H7 (cell line): ENCODE results near the gene ZC3H4. TPM values are rescaled to one million over a fixed set of nuclear protein-coding genes. Genes with fewer than 3 reads are reported as not detected.

Experiments
- DNase-seq: peaks from one replicate; pipeline ENCODE4 v3.0.0; 2012
- H3K27me3 ChIP-seq: 2 replicates; pipeline ENCODE4 v1.6.0; 2011; ENCODE audit warnings: mild to moderate bottlenecking, low read length; ENCODE audit not compliant: control insufficient read depth, insufficient read depth
- H3K36me3 ChIP-seq: replicated peaks from 2 replicates; pipeline ENCODE4 v1.5.1; 2011; ENCODE audit warnings: low read length; ENCODE audit not compliant: control insufficient read depth, insufficient read depth
- H3K4me3 ChIP-seq: 2 replicates; pipeline ENCODE4 v1.5.1; 2011; ENCODE audit warnings: low read depth, mild to moderate bottlenecking, control low read depth, low read length, moderate library complexity; ENCODE audit not compliant: insufficient read depth
- total RNA-seq: library from RNA; depleted of rRNA; stranded (reverse); fragments of >200 nt; shearing (Covaris generic); gene quantifications from 2 replicates; pipeline ENCODE4 v1.2.3, GENCODE V29; 2014; rRNA removed

Gene ZC3H4
- total RNA-seq, 1 experiment from 2014 or later = 13.4 TPM

- Histone ChIP-seq H3K36me3 (no peaks in the 10 kb centered on the region), H3K27me3 (peaks cover 53% of the 10 kb centered on the region), H3K4me3 (no peak overlapping the region)
- DNase-seq = no peak
Measured at GRCh38 chr19:47024502-47024901, 89.1 kb downstream of the ZC3H4 start.

DNA sequence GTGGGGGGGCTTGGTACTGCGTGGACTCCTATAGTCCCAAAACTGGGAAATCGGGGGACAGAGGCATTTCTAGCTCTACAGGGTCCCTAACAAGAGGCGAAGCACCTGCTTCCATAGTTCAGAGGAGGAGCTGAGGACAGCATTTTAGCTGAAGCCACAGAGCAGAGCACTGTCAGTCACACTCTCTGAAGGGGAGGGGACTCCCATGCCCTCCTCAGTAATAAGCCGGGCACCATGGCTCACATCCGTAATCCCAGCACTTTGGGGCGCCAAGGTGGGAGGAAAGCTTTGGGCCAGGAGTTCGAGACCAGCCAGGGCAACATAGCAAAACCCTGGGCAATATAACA is 90.2 kb downstream of the ZC3H4 start:
- no peak for DNase-seq
- 0 out of 2 replicates have a peak overlapping the region, but pooled peaks have one; percentile 5 for H3K4me3 ChIP-seq
- H3K27me3 ChIP-seq = peaks cover 60% of the 10 kb centered on the region
- no peaks in the 10 kb centered on the region for H3K36me3 ChIP-seq

DNA sequence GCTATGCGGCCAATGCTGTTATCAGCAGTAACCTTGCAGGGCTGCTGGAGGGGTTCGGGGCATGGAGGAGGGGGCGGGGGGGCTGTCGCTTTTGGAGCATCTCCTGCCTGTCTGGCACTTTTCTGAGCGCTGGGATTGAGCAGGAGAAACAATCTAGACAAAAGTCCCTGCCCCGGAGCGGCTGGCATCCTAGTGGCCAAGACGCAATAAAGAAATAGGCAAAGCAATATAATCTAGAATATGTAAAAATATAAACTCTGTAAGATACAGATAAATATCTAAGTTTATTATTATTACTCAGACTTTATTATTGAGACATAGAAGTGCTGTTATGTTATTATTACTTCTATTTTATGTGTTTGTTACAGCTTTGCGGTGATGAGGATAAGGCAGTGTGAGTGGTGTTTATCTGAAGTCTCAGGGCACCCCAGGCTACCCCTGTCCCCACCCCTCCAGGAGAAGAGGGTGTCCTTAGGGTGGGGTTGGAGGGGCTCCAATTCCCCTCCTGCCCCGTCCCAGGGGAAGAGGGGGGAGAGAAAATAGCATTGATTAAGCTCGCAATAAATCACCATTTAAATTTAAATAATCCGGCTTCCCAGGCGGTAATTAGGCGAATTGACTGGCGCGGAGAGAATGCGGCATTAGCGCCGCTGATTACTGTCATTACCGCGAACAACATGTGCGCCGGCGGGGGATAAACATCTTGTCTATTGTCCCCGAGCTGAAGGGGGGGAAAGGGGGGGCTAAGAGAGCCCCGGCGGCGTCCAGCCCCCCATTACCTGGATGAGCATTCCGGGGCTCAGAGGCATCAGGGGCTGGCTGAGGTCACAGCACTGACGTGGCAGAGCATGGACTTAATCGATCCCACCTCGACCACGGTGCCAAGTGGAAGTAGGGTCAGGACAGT is 90.8 kb downstream of the ZC3H4 start:
- no peaks in the 10 kb centered on the region for H3K36me3 ChIP-seq
- peaks cover 59% of the 10 kb centered on the region for H3K27me3 ChIP-seq
- no peak for DNase-seq
- H3K4me3 ChIP-seq = 0 out of 2 replicates have a peak overlapping the region, but pooled peaks have one; percentile 5

DNA sequence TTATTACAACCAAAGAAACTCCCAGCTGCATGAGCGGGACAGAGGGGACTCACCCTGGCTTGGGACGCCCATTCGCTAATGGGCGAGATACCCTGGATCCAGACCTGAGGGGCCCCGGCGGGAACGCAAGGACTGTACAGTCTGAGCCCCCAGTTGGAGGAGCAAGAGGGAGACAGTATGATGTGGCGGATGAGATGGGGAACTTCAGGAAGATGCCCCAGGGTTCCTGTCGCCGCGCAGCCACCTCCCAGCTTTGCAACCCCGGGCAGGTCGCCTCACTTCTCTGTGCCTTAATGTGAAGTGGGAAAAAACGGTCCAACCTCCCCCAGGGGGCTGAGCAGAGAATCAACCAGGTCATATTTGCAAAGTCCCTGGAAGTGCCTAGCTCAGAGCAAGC is 91.4 kb downstream of the ZC3H4 start:
- H3K4me3 ChIP-seq = no peak overlapping the region; the same call in 1 of the 2 replicates
- H3K36me3 ChIP-seq = no peaks in the 10 kb centered on the region
- no peak for DNase-seq
- H3K27me3 ChIP-seq = peaks cover 55% of the 10 kb centered on the region

GRCh38 chr19:47021536-47022139 is 91.9 kb downstream of the ZC3H4 start:
- peak; percentile 87 for DNase-seq
- Histone ChIP-seq H3K4me3 (peak overlapping the region; percentile 34; the same call in 1 of the 2 replicates), H3K36me3 (no peaks in the 10 kb centered on the region), H3K27me3 (peaks cover 54% of the 10 kb centered on the region)

GRCh38 chr19:47020992-47021496 is 92.5 kb downstream of the ZC3H4 start:
- peaks cover 54% of the 10 kb centered on the region for H3K27me3 ChIP-seq
- peak; percentile 83 for DNase-seq
- H3K4me3 ChIP-seq = peak overlapping the region; percentile 34
- H3K36me3 ChIP-seq = no peaks in the 10 kb centered on the region

DNA sequence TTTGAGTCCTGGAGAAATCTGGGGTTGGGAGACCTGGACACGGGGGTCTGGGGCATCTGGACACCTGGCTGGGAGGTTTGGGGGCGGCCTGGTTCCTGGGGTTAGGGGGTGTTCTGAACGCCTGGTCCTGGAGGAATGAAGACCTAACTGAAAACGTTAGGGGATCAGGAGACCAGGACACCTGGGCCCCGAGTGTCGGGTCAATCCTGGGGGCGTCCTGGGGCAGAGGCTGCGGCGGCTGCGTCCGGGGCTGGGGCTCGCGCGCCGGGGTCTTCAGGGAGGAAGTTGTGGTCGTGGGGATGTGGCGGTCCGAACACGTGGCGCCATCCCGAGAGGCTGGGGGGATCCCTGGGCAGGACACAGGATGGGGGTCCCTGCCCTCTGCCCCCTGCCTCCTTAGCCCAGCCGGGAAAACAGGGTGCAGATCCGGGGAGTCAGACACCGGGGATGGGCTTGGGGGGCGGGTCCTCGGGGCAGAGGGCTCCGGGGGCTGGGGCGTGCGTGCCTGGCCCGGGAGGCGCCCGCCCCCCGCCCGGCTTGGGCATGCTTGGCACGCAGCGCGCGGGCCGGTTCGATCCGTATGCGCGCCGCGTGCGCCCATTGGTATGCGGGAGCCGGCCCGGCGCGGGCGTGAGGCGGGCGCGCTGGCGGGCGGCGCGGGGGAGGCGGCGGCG is 93.3 kb downstream of the ZC3H4 start:
- no peaks in the 10 kb centered on the region for H3K36me3 ChIP-seq
- peak; percentile 88 for DNase-seq
- peak overlapping the region; percentile 35 for H3K4me3 ChIP-seq
- H3K27me3 ChIP-seq = peaks cover 54% of the 10 kb centered on the region

GRCh38 chr19:47019431-47020041 is 94.0 kb downstream of the ZC3H4 start, which contains the start of gene NPAS1:
Gene NPAS1 (plus strand): TSS chr19:47019837. CDS start chr19:47021048, 1,211 bp downstream.
- no peaks in the 10 kb centered on the region for H3K36me3 ChIP-seq
- peaks cover 54% of the 10 kb centered on the region for H3K27me3 ChIP-seq
- peak; percentile 93 for DNase-seq
- H3K4me3 ChIP-seq = peak within 1 kb of the TSS; percentile 48

DNA sequence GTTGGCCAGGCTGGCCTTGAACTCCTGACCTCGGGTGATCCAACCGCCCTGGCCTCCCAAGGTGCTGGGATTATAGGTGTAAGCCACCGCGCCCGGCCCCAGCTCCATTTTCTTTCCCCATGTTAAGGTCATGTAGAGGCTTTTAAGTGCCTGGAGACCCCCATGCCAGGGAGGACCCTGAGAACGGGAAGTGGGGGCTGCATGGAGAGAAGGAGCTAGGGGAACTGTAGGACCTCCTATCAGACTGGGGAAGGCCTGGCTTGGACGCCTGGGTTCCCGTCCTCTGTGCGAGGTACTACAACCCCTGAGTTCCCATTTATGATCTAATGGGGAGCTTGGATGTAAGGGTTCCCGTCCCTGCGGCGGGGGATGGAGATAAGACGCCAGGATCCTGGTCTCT is 94.7 kb downstream of the ZC3H4 start:
- no peak for DNase-seq
- Histone ChIP-seq H3K27me3 (peaks cover 51% of the 10 kb centered on the region), H3K36me3 (no peaks in the 10 kb centered on the region), H3K4me3 (no peak overlapping the region; the same call in 1 of the 2 replicates)

Other genes starting within 250 kb of the ZC3H4 start
- gene NPAS1, start 93.9 kb downstream of the ZC3H4 start, total RNA-seq = 3.2 and 6.1 TPM in 2 replicates
- gene TMEM160, start 65.2 kb downstream of the ZC3H4 start, total RNA-seq = 127 and 173 TPM in 2 replicates
- gene SAE1, start 17.1 kb upstream of the ZC3H4 start, total RNA-seq = 271 and 298 TPM in 2 replicates
- 13.4 and 20.7 TPM in 2 replicates for gene BBC3, start 117.4 kb upstream of the ZC3H4 start, total RNA-seq
- 10.9 and 14.0 TPM in 2 replicates for gene CCDC9, start 142.7 kb upstream of the ZC3H4 start, total RNA-seq
- 2.0 and 2.9 TPM in 2 replicates for gene INAFM1, start 161.1 kb upstream of the ZC3H4 start, total RNA-seq
- 0.17 TPM in 1 of 2 replicates, not detected in the other for gene C5AR1, start 196.1 kb upstream of the ZC3H4 start, total RNA-seq
- 0.03 TPM in 1 of 2 replicates, not detected in the other for gene C5AR2, start 218.4 kb upstream of the ZC3H4 start, total RNA-seq
- 34.6 and 40.0 TPM in 2 replicates for gene DHX34, start 235.5 kb upstream of the ZC3H4 start, total RNA-seq